ENCODE results near the gene HARS2.

GRCh38 chr5:140696891-140697492, 5.7 kb downstream of the HARS2 start:
- no peak for TF ChIP-seq POLR2A (IDR thresholded peaks at IDR 0.05)
- TF ChIP-seq CTCF (IDR thresholded peaks at IDR 0.05) = no peak
- TF ChIP-seq POLR2AphosphoS5 (IDR thresholded peaks at IDR 0.05) = no peak

Data from gastroesophageal sphincter (tissue), 3 donors.